Embryonic facial prominence (tissue), 1 donor: Measurements from ENCODE around the gene SLC39A3.

Experiments
- DNase-seq: peaks from one replicate; pipeline ENCODE4 v3.0.0-alpha.2; 2016; ENCODE audit errors: extremely low spot score

The SLC39A3 gene

DNA sequence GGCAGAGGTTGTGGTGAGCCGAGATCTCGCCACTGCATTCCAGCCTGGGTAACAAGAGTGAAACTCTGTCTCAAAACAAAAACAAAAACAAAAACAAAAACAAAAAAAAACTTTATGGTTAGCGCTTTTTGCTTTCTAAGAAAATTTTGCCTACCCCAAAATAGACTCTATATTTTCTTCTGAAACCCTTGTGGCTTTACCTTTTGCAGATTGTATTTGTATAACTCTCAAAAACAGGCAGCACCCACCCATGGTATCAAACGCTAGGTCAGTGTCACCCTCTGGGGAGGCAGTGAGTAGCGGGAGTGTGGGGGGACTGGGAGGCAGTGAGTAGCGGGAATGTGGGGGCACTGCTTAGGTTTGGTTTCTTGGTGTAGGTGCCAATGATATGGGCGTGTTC, 7.5 kb upstream of the SLC39A3 start:
- DNase-seq = no peak

DNA sequence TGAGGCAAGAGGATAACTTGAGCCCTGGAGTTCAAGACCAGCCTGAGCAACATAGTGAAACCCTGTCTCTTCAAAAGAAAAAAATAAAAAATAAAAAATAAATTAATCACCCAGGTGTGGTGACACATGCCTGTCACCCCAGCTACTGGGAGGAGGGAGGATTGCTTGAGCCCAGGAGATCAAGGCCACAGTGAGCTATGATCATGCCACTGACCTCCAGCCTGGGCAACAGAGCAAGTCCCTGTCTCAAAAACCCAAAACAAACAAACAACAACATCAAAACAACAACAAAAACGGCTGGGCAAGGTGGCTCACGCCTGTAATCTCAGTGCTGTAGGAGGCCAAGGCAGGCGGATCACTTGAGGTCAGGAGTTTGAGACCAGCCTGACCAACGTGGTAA, 4.3 kb upstream of the SLC39A3 start:
- no peak for DNase-seq

DNA sequence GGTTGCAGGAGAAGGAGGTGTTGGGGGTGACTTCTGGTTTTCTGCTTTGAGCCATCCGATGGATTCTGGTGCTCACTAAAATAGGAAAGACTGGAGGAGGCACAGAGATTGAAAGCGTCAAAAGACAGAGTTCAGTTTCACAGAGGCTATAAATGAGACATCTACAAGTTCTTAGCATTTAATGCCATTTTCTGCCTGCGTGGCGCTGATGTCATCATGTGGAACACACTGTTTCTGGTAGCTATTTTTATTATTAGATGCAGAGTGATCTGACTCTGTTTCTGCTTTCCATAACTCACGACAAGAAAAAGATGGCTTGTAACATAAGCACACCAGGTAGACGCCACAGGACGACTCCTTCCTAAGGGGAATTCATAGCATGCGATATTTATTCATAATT, 3.3 kb upstream of the SLC39A3 start:
- no peak for DNase-seq

DNA sequence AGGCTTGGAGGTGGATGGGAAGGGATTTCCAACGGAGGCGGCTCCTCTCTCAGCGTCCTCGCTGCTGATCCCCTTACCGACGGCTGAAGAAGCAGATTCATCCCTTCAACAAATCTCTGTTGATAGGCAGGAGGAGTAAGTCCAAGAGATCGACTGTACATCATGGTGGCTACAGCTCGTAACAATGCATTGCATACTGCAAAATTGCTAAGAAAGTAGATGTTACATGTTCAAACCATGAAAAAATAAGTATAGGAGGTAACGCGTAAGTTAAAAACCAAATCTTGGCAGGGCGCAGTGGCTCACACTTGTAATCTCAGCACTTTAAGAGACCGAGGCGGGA, 468 bp upstream of the SLC39A3 start:
- no peak for DNase-seq

DNA sequence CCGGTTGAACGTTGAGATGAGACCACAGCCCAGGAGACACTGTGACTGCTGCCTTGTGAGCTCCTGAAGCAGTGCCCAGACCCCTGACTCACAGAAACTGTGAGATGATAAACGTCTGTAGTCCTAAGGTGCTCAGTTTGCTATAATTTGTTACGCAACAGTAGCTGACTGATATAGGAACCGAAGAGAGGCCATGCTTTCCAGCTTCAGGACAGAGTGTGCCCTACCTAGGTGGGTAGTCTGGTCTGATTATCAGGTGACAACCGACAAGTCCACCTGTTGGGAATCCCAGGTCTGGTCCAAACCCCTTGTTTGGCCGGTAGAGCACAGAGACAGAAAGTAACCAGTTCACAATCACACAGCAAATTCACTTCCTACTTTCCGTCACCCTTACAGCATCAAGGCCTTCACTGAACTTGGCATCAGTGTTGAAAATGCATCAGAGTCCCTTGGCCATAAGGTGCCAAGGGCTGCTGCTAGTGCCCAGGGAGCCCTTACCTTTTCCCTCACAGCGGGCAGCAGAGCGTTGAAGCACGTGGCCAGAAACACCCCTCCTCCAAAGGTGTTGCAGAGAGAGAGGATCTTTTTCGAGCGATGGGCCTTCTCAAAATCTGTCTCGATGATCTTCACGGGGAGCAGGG, 3.1 kb downstream of the SLC39A3 start:
- no peak for DNase-seq

DNA sequence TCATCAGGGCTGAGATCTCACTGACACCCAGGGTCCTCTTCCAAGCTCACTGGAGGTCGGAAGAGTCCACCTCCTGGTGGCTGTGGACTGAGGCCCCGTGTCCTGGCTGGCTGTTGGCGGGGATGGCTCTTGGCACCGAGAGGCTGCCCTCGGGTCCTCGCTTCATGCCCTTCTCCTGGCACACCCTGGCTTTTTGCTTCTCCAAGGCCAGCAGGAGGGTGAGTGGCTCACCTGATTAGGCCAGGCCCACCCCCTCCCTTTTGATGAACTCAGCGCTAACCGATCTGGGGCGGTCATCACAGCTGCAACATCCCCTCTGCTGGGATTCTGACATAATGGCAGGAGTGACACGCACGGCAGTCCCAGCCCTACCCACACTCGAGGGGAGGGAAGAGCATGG, 4.4 kb downstream of the SLC39A3 start:
- no peak for DNase-seq

DNA sequence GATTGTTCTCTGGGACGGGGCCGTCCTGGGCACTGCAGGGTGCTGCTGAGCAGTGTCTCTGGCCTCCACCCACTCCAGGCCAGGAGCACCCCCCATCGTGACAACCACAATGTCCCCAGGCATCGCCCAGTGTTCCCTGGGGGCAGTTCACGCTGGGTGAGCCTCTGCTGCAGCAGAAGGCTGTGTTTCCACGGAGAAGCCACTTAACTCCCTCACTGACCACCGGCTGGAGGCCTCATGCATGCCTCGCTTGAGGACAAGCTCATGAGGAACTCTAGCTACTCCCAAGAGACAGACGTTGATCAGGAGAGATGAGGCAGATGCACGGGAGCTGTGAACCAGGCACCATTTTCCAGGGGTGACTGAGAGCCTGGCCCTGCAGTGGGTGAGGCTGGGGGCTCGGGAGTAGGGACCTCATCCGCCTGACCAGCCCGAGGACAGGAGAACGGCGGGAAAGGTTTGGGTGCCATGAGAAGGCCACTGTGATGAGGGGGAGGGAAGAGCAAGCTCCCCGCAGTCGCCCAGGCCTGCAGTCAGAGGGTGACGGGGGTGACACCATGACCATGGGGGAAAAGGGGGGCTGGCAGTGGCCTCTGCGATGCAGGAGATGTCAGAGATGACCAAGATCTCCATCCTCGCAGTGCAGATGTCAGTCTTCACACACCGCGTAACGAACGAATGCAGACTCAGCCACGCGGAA, 5.1 kb downstream of the SLC39A3 start:
- no peak for DNase-seq

DNA sequence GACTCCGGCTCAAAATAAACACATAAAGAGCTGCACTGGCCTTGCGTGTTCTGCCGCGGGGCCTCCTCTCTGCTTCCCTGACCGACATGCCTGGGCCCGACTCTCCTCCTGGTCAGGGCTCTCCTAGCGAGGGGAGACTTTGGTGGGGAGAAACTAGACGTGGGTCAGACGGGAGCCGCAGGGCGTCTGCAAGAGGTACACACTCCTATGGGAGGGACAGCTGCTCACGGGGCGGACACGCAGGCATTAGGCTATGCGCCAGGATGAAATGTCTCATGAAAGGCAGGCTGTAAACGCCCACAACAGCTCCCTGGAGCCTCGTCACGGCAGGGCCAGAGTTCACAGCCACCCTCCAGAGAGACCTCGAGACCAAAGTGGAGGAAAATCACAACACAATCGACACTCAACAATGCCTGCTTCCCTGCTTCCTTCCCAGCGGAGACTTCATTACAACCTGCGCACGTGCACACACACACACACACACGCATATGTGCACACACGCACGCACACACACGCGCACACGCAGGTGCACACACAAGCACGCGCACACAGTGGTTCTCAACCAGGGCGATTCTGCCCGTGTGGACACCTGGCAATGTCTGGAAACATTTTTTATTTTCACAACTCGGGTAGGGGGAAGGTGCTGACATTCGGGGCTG, 5.8 kb downstream of the SLC39A3 start:
- DNase-seq = no peak

DNA sequence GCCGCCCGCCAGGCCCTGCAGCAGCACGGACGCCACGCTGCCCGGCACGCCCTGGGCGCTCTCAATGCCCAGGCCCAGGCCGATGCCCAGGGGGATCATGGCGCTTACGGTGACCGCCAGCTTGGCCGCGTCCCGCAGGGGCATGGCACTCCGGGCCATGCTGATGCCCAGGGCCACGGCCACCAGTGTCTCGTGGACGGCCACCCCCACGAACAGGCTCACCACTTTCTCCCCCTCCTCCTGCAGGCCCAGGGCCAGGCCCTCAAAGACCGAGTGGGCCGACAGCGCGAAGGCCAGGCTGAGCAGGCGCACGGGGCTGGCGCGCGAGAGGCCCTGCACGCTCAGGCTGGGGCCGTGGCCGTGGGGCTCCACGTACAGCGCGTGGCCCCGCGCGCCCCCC, 6.9 kb downstream of the SLC39A3 start:
- no peak for DNase-seq

DNA sequence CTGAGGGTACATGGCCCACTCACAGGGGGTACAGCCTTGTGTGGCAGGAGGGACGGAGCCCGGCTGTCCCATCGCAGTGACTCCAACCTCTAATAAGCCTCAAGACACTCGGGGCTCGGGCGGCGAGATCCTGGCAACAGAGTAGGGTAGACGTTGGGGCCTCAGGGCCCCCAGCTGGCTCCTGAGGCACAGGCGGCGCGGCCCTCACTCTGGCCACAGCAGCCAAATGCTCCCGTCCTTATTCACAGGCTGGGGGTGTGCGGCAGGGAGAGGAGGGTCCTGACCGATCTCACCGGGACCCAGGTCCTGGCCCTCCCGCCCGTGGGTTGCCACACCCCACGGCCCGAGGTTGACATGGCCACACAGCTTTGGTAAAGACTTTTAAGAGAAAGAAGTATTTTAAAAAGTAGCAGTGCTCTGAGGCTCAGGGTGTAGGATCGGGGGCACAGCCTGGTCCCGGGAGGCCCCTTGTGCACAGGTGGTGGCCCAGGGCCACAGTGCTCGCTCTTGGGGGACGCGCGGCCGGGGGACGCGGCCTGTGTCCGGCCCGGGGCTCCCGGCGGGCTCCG, 7.6 kb downstream of the SLC39A3 start:
- no peak for DNase-seq

DNA sequence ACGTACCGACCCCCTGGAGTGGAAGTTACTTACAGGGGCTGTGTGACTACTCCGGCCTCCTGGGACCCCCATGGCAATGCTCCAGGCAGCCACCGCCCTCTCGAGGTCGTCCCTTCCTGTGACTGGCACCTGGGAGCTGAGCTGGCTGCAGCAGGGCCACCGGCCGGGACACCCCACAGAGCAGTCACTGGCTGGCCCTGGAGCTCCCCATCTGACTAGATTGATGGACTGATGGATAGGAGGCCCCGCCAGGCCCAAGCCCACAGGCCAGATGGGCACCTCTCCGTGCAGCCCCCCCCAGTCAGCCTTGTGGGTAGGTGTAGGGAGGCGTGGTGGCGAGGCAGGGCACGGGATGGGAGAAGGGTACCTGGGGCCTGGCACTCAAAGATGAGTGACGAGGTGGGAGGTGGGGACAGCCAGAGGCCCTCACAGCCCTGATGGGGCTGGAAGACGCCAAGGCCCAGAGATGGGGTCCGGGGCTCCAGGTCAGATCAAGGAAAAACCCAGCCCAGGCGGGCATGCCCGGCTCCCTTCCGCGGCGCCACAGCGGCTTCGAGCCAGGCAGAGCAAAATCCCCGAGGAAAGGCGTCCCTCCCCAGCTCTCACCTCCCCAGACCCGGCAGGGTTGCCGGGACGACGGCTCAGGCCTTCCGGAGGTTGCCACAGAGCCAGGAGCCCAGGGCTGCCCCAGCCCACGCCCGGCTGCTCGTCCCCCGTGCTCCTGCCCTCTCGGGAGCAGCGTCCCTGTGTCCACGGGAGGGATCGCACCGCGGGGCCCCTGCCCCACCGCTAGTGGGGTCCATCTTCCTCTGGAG, 8.4 kb downstream of the SLC39A3 start:
- DNase-seq = no peak

DNA sequence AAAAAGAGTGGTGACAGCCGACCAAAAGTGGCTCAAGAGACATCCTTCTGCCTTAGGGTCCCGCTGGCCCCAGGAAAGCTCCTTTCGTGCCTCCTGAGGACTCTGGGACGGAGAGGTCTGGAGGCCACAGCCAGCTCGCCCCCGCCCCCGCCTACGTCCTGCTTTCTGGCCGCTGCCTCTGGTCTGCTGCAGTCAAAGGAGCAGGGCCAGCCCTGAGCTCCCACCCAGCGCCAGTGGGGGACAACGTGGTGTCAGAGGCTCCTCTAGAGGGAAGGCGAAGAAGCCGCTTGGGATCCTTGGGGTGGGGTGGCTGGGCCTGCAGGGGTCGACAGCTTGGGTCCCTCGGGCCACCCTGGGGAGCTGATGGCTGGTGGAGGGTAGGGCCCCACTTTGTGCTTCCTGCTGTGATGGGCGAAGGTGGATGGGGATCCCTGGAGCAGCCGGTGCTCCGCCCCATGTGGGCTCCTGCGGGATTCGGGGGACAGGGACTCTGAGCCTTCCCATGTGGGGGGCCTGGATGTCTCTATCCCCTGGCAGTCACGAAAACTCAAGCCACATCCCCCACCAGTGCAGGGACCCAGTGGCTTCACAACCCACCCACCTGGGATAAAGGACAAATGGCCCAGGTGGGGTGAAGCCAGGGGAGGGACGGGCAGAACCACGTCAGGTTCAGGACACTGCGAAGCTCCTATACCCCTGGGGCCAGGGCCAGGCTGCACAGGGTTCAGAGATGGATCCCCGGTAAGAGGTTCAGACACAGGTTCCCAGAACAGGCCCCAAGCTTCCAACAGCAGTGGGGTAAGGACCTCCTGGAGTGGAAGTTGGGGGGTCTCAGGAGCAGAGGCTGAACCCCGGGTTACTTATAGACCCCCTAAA, 9.6 kb downstream of the SLC39A3 start:
- no peak for DNase-seq

DNA sequence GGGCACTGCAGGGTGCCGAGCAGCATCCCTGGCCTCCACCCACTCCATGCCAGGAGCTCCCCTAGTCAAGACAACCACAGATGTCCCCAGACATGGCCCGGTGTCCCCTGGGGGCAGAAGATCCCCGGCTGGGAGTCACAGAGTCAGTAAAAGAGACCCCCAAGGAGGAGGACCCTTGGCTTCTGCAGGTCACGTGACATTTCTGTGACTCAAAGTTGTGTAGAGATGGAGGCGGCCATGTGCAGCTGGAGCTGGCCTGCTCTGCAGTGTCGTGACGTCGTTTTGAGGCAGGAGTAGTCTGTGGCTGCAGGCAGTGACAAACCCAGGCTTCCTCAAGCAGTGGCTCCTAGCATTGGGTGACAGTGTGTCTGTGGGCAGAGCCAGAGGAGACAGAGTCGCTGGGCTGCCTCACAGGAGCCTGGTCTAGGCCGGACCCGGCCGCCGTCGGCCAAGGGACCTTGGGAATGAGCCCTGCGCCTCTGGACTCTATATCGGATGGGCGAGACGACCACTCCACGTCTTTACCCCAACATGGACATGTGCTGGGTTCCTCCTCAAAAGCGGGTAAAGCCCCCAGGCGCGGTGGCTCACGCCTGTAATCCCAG, 10.9 kb downstream of the SLC39A3 start:
- DNase-seq = no peak

DNA sequence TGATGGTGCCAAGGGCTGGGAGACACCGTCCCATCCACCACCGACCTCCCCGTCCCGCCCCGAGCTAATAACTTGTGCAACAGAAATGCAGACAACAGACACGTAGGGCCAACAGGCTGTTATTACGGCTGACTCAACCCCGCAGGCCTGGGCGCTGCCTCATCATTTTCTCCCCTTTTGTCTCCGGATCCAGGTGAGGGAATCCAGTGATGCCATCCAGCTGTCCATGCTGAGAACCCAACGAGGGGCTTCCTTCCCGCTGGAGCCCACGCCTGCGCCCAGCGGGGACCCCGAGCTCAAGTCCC, 12.2 kb downstream of the SLC39A3 start:
- DNase-seq = no peak

DNA sequence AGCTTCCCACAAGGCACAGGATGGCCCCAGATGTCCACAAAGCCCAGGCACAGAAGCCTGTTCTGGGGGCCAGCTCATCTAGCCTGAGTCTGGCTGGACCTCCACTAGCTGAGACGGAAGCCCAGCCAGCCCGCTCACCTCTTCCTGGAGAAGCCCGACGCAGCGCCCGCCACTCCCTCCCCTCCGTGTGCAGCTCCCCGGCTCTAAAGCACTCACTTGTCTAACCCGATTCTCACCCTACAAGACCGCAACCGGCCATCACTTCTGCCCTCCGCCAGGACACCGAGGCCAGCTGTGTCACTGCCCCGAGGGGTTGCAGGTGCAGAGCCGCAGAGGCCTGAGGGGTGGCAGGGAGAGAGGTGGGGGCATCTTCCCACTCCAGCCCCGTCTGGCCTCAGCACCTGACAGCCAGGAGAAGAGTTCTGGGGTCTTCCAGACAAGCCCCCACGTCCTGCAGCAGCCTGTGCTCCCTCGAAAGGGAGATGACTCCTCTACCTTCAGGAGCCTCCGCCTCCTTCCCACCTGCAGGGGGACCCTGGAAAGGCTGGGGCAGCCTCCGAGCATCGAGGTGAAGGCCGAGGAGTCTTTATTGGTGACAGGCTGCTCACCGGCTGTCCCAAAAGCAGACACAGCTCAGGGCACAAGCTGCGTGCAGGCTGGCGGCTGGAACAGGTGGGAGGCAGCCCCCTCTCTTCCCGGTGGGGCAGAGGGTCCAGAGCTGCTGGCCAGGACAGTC, 12.7 kb downstream of the SLC39A3 start:
- DNase-seq = no peak

DNA sequence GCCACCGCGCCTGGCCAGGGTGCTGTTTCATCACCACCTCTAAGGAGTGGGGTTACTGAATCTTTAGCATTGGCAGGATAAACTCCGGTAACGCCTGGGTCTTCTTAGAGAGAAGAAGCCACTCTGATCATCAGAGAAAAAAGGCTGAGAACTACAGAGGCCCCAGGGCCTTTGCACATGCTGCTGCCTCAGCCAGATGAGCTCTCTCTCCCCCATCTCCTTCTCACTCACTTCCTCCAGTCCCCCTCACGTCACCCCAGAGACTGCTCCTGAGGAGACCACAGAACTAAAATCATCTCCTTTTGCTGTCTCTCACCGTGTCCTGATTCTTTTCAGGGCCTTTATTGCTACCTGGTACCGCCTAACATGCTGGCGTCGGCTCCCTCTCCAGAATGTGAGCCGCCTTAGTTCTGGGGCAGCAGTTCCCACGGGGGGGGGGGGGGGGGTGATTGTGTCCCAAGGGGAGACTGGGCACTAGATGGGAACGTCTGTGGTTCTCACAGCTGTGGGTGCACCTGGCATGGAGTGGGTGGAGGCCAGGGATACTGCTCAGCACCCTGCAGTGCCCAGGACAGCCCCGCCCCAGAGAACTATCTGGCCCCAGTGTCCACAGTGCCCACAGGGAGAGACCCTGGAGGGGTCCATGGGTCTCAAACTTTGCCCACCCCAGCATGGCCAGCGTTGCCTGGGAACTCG, 13.5 kb downstream of the SLC39A3 start:
- DNase-seq = no peak

DNA sequence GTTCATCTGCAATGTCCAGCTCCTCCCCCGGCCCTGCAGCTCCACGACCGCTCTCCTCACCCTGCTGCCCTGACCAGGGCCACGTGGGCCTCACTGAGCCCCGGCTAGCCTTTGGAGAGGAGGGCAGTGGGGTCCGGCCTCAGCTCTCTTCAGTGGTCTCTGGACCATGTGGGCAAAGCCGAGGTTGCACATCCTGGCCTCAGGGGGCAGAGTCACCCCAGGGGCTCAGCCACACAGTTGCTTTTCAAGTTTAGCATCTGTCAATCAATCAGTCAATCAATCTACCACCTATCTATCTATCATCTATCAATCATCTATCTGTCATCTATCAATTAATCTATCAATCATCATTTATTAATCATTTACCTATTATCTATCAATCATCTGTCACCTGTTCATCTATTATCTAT, 15.7 kb downstream of the SLC39A3 start:
- DNase-seq = no peak

DNA sequence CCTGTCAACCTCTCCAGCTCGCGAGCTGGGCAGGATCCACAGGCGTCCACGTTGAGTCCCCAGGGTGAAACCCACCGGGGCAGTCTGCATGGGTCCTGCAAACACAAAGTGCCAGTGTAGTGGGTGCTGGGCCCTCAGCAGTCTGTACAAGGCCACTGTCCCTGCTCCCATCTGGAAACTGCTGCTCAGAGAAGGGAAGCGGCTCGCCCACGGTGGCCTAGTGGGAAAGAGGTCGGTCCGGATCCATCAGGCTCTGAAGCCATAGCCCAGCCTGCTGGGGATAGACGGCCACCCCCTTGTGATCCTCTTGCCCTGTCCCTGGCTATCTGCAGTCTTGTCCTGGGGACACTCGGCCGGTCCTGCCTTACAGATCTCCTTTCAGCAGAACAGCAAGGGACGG, 16.1 kb downstream of the SLC39A3 start:
- no peak for DNase-seq

DNA sequence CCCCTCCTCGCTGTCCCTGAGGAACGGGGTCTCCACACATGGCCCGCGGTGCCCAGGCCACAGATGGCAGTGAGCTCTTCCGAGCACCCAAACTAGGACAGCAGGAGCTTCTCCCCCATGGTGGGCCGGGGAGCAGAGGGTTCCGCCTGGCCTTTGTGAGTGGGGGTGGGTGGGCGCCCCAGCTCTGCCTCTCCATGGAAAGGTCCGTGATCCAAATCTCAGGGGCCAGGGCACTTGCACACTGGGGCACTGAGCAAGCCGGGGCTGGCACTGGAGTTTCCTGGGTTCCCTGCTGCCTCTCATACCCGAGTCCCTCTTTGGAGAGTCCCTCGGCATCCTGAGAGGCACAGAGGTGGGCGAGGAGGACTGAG, 16.5 kb downstream of the SLC39A3 start:
- no peak for DNase-seq
